HepG2 (cell line): ENCODE data around the gene LAPTM4A. TPM values are rescaled to one million over a fixed set of nuclear protein-coding genes. Genes with fewer than 3 reads are reported as not detected.

Experiments used
- ATF1 ChIP-seq: IDR thresholded peaks from 2 replicates; pipeline ENCODE4 v1.6.1; 2016; ENCODE audit warnings: mild to moderate bottlenecking, control low read depth
- CCAR2 ChIP-seq: fragments of 200-400 bp; formaldehyde crosslinking; optimal IDR thresholded peaks from 2 replicates; pipeline ENCODE3; 2018; ENCODE audit warnings: low read depth, mild to moderate bottlenecking, low read length, moderate library complexity
- JUND ChIP-seq: sonication (generic); formaldehyde crosslinking; IDR thresholded peaks from 2 replicates; pipeline ENCODE4 v1.8.0; 2022; ENCODE audit warnings: mild to moderate bottlenecking, missing genetic modification reagents
- MED13 ChIP-seq: sonication (generic); formaldehyde crosslinking; IDR thresholded peaks from 2 replicates; pipeline ENCODE4 v1.5.0; 2020; ENCODE audit warnings: missing genetic modification reagents
- MTF1 ChIP-seq: sonication (generic); formaldehyde crosslinking; IDR thresholded peaks from 2 replicates; pipeline ENCODE4 v1.5.0; 2020; ENCODE audit warnings: missing genetic modification reagents
- PTBP1 ChIP-seq: fragments of 200-400 bp; formaldehyde crosslinking; IDR thresholded peaks from 2 replicates; pipeline ENCODE4 v1.6.1; 2018; ENCODE audit warnings: low read length, low read depth; ENCODE audit not compliant: poor library complexity, severe bottlenecking
- SP2 ChIP-seq: sonication (generic); formaldehyde crosslinking; IDR thresholded peaks from 2 replicates; pipeline ENCODE4 v1.5.1; 2020; ENCODE audit warnings: mild to moderate bottlenecking, missing genetic modification reagents
- SSRP1 ChIP-seq: IDR thresholded peaks from 2 replicates; pipeline ENCODE4 v1.6.1; 2016; ENCODE audit warnings: control low read depth
- TBP ChIP-seq: sonication (generic); formaldehyde crosslinking; IDR thresholded peaks from 2 replicates; pipeline ENCODE4 v1.5.0; 2020; ENCODE audit warnings: missing genetic modification reagents
- TP53 ChIP-seq: sonication (generic); formaldehyde crosslinking; conservative IDR thresholded peaks from 2 replicates; pipeline ENCODE4 v1.4.0; 2020; ENCODE audit warnings: missing genetic modification reagents
- ZNF18 ChIP-seq: sonication (generic); formaldehyde crosslinking; IDR thresholded peaks from 2 replicates; pipeline ENCODE4 v1.8.0; 2022; ENCODE audit warnings: mild to moderate bottlenecking, missing genetic modification reagents; ENCODE audit not compliant: insufficient replicate concordance
- ZNF205 ChIP-seq: IDR thresholded peaks from 2 replicates; pipeline ENCODE4 v1.6.1; 2018; ENCODE audit warnings: missing biosample characterization, missing genetic modification reagents
- ZNF335 ChIP-seq: sonication (generic); formaldehyde crosslinking; IDR thresholded peaks from 2 replicates; pipeline ENCODE4 v1.4.0; 2020; ENCODE audit warnings: missing genetic modification reagents
- ZNF543 ChIP-seq: sonication (generic); formaldehyde crosslinking; IDR thresholded peaks from 2 replicates; pipeline ENCODE4 v1.4.0; 2020; ENCODE audit warnings: mild to moderate bottlenecking, missing genetic modification reagents
- ZNF577 ChIP-seq: sonication (generic); formaldehyde crosslinking; IDR thresholded peaks from 2 replicates; pipeline ENCODE4 v1.4.0; 2020; ENCODE audit warnings: mild to moderate bottlenecking, low read depth, missing genetic modification reagents, borderline replicate concordance
- ZNF607 ChIP-seq: sonication (generic); formaldehyde crosslinking; IDR thresholded peaks from 2 replicates; pipeline ENCODE4 v1.5.1; 2020; ENCODE audit warnings: missing genetic modification reagents, mild to moderate bottlenecking, borderline replicate concordance
- ZNF703 ChIP-seq: sonication (generic); formaldehyde crosslinking; IDR thresholded peaks from 2 replicates; pipeline ENCODE4 v1.5.1; 2020; ENCODE audit warnings: missing genetic modification reagents, mild to moderate bottlenecking, moderate library complexity, borderline replicate concordance
- ZNF761 ChIP-seq: sonication (generic); formaldehyde crosslinking; conservative IDR thresholded peaks from 2 replicates; pipeline ENCODE4 v1.4.0; 2020; ENCODE audit warnings: mild to moderate bottlenecking, missing genetic modification reagents
- polyA plus RNA-seq, 8 experiments: library from polyadenylated mRNA; depleted of rRNA in 3 of 8; stranded (reverse) in 7 of 8; unstranded in 1 of 8; fragments of >200 nt; fragmentation: Illumina TruSeq in 4 of 8; extraction: Trizol in 4 of 8; gene quantifications; 2 replicates each; pipeline versions ENCODE4 v1.2.1 to v1.2.3, GENCODE V29; 2011 to 2016; ENCODE audit warnings: low read depth in 4 of 8, missing spikeins in 1 of 8, mixed read lengths in 1 of 8; ENCODE audit not compliant: insufficient read depth in 1 of 8
- total RNA-seq, 5 experiments: library from RNA; depleted of rRNA; stranded (reverse); fragments of >200 nt; fragmentation: Illumina TruSeq; extraction: Trizol; gene quantifications; 2 replicates each; pipeline ENCODE4 v1.2.3, GENCODE V29; 2016; ENCODE audit warnings: low read depth in 1 of 5
- TF ChIP-seq, protein P1 (sequence below): sonication (generic); formaldehyde crosslinking; IDR thresholded peaks from 2 replicates; pipeline ENCODE4 v1.8.0; 2022; ENCODE audit warnings: missing genetic modification reagents, mild to moderate bottlenecking, moderate library complexity, borderline replicate concordance
- TF ChIP-seq, protein P2 (sequence below): sonication (generic); formaldehyde crosslinking; IDR thresholded peaks from 2 replicates; pipeline ENCODE4 v1.4.0; 2020; ENCODE audit warnings: mild to moderate bottlenecking, low read depth, missing genetic modification reagents
- TF ChIP-seq, protein P3 (sequence below): IDR thresholded peaks from 2 replicates; pipeline ENCODE4 v1.6.1; 2012; ENCODE audit warnings: low read depth, low read length, improper control_type of control experiment

The LAPTM4A gene
- total and polyA plus RNA-seq, 2 of the 13 experiments (the other 11 are each of a cell fraction or from before 2014, with no cell fraction given) = 116 to 558 TPM

DNA sequence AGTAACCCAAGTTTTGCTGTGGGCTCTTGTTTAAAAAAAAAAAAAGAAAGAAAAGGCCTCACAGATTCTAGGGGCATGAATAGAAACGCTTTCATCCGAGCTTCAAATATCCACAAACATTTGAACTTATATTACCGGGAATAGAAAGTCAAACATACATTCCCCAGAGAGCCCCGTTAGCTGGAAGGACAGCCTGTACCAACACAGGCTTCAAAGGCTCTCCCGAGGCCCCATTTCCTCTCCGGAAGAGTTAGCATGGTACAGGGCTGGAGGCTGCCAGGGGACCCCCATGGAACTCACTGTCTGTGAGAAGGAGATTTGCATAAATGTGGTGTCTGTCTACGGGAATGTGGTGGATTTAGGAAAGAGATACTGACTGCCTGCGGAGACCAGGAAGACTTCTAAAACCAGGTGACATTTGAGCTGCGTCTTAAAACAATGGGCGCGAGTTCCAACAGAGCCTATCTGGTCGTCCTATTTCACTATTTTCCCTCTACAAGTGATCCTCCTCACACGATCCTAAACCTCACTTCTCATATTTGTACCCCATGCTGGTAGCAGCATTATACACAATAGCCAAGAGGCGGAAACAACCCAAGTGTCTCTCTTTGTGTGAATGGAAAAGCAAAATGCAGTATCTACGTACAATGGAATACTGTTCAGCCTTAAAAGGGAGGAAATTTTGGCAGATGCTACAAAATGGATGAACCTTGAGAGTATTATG, 38.1 kb downstream of the LAPTM4A start (continued):
- TF ChIP-seq ZNF703 (CRISPR knock-in tag) (0 out of 2 replicates have a peak, but pooled peaks have one; percentile 46), MED13 (no peak; the same call in 1 of the 2 replicates), MTF1 (CRISPR knock-in tag) (no peak), ZNF335 (CRISPR knock-in tag) (no peak), ZNF543 (CRISPR knock-in tag) (no peak), ZNF761 (CRISPR knock-in tag) (no peak; the same call in 1 of the 2 replicates), PTBP1 (no peak), CCAR2 (no peak), ZNF205 (CRISPR knock-in tag) (no peak), ZNF18 (CRISPR knock-in tag) (peak; percentile 42), JUND (CRISPR knock-in tag) (no peak), SP2 (CRISPR knock-in tag) (no peak), ZNF577 (CRISPR knock-in tag) (no peak), TBP (CRISPR knock-in tag) (no peak), ZNF607 (peak; percentile 28; the same call in 1 of the 2 replicates), ATF1 (no peak), SSRP1 (CRISPR knock-in tag) (no peak), TP53 (CRISPR knock-in tag) (no peak)
- TF ChIP-seq, protein P1, sequence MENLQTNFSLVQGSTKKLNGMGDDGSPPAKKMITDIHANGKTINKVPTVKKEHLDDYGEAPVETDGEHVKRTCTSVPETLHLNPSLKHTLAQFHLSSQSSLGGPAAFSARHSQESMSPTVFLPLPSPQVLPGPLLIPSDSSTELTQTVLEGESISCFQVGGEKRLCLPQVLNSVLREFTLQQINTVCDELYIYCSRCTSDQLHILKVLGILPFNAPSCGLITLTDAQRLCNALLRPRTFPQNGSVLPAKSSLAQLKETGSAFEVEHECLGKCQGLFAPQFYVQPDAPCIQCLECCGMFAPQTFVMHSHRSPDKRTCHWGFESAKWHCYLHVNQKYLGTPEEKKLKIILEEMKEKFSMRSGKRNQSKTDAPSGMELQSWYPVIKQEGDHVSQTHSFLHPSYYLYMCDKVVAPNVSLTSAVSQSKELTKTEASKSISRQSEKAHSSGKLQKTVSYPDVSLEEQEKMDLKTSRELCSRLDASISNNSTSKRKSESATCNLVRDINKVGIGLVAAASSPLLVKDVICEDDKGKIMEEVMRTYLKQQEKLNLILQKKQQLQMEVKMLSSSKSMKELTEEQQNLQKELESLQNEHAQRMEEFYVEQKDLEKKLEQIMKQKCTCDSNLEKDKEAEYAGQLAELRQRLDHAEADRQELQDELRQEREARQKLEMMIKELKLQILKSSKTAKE (CRISPR knock-in tag) = peak; percentile 73
- TF ChIP-seq, protein P2, sequence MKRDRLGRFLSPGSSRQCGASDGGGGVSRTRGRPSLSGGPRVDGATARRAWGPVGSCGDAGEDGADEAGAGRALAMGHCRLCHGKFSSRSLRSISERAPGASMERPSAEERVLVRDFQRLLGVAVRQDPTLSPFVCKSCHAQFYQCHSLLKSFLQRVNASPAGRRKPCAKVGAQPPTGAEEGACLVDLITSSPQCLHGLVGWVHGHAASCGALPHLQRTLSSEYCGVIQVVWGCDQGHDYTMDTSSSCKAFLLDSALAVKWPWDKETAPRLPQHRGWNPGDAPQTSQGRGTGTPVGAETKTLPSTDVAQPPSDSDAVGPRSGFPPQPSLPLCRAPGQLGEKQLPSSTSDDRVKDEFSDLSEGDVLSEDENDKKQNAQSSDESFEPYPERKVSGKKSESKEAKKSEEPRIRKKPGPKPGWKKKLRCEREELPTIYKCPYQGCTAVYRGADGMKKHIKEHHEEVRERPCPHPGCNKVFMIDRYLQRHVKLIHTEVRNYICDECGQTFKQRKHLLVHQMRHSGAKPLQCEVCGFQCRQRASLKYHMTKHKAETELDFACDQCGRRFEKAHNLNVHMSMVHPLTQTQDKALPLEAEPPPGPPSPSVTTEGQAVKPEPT (CRISPR knock-in tag) = no peak; the same call in 1 of the 2 replicates
- TF ChIP-seq, protein P3, sequence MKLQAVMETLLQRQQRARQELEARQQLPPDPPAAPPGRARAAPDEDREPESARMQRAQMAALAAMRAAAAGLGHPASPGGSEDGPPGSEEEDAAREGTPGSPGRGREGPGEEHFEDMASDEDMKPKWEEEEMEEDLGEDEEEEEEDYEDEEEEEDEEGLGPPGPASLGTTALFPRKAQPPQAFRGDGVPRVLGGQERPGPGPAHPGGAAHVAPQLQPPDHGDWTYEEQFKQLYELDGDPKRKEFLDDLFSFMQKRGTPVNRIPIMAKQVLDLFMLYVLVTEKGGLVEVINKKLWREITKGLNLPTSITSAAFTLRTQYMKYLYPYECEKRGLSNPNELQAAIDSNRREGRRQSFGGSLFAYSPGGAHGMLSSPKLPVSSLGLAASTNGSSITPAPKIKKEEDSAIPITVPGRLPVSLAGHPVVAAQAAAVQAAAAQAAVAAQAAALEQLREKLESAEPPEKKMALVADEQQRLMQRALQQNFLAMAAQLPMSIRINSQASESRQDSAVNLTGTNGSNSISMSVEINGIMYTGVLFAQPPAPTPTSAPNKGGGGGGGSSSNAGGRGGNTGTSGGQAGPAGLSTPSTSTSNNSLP = no peak
